Transverse colon (tissue), 4 donors: ENCODE results near the gene DCLK2. TPM values are rescaled to one million over a fixed set of nuclear protein-coding genes. Genes with fewer than 3 reads are reported as not detected.

Experiments used
- DNase-seq: peaks from one replicate; pipeline ENCODE4 v3.0.0-alpha.2; 2019
- H3K27ac ChIP-seq, 4 donors: fragments of 200-600 bp; sonication (generic); 2 replicates each; pipeline ENCODE4 v1.5.1; 2016 to 2018; ENCODE audit warnings: inconsistent platforms in 4 of 4
- H3K27me3 ChIP-seq: fragments of 200-600 bp; sonication (generic); 2 replicates; pipeline ENCODE4 v1.5.1; 2017; ENCODE audit warnings: inconsistent platforms
- H3K36me3 ChIP-seq, 4 donors: fragments of 200-600 bp; sonication (generic); 2 replicates each; pipeline ENCODE4 v1.5.1; 2017 to 2019; ENCODE audit warnings: inconsistent platforms in 4 of 4
- H3K4me1 ChIP-seq, 4 donors: fragments of 200-600 bp; sonication (generic); 2 replicates each; pipeline ENCODE4 v1.5.1; 2017 to 2020; ENCODE audit warnings: inconsistent platforms in 4 of 4
- H3K4me3 ChIP-seq, 4 donors: fragments of 200-600 bp; sonication (generic); 1 replicate in 1 of 4; 2 replicates in 3 of 4; pipeline versions ENCODE4 v1.5.1 to v1.6.1; 2017 to 2019; ENCODE audit warnings: inconsistent platforms in 4 of 4
- H3K9me3 ChIP-seq, 2 donors: fragments of 200-600 bp; sonication (generic); 2 replicates each; pipeline ENCODE4 v1.5.1; 2017 to 2019; ENCODE audit warnings: inconsistent platforms in 2 of 2
- EP300 ChIP-seq: sonication (generic); formaldehyde crosslinking; IDR thresholded peaks from one replicate; pipeline ENCODE4 v1.6.1; 2017; ENCODE audit warnings: antibody characterized with exemption, low read depth
- POLR2A ChIP-seq: fragments of 450-650 bp; IDR thresholded peaks from one replicate; pipeline ENCODE4 v1.6.1; 2016; ENCODE audit warnings: antibody characterized with exemption, mild to moderate bottlenecking, moderate library complexity
- POLR2AphosphoS5 ChIP-seq, 3 donors: sonication (generic); formaldehyde crosslinking; IDR thresholded peaks; one replicate each; pipeline ENCODE4 v1.6.1; 2016; ENCODE audit warnings: antibody characterized with exemption in 3 of 3
- WGBS, 2 donors: methylation state at CpG; one replicate each; pipeline ENCODE4 v1.1.5; 2018; ENCODE audit warnings: low coverage in 1 of 2; 5-methylcytosine and 5-hydroxymethylcytosine counted together
- in situ Hi-C, 4 donors: fragments of 200-750 bp; cut with MboI; loops; one replicate each; pipeline versions ENCODE4 v1.15.0 to v1.15.1; 2017; ENCODE audit warnings: low sequenced_read_pairs in 3 of 4, low pct_ligation_motif_present in 1 of 4, low pct_unique_long_range_greater_than_20kb in 1 of 4
- intact Hi-C: fragments of 100-400 bp; cut with DNase I; formaldehyde crosslinking; loops from one replicate; pipeline ENCODE4 v1.15.1; 2023; ENCODE audit warnings: low total_unique reads
- total RNA-seq, 4 donors: library from RNA; depleted of rRNA; stranded (reverse); fragments of >200 nt; gene quantifications; one replicate each; pipeline ENCODE4 v1.1.0, GENCODE V29; 2016
- TF ChIP-seq, protein P1 (sequence below), 5 experiments: fragments of 200-600 bp in 3 of 5; fragments of 450-650 bp in 2 of 5; sonication (generic) in 3 of 5; IDR thresholded peaks; 1 replicate in 2 of 5; 2 replicates in 3 of 5; pipeline ENCODE4 v1.5.1; 2016 to 2017; ENCODE audit warnings: antibody characterized with exemption in 5 of 5, inconsistent platforms in 3 of 5, mild to moderate bottlenecking in 2 of 5, moderate library complexity in 1 of 5

DCLK2 gene
- total RNA-seq, 4 donors from 2014 or later: 3.3 to 19.5 (median 7.5) TPM

DNA sequence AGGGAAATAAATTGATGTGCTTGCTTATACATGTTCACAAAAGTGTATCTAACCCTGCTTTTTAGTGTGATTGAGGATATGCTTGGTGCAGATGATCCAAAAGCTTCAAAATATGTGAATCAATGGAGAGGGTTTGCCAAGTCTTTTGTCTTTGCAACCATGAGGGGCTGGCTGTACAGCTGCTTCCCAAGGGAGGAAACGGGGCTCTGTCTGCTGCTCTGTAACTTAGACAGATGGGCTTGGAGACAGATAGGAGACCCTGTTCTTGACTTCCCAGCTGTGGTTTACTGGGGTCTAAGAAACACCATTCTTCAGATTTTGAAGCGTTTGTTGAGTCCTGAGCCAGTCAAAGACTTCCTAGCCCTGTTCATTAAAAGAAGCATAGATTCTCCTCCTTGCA, 152.3 kb downstream of the DCLK2 start:
- in situ Hi-C loops (no loop called here), intact Hi-C loops (no loop called here)
- Histone ChIP-seq H3K9me3 (no peaks in the 10 kb centered on the region), H3K36me3 (no peaks in the 10 kb centered on the region), H3K27me3 (no peaks in the 10 kb centered on the region), H3K4me1 (peaks cover 0 to 3% (median 0%) of the 10 kb centered on the region in 4 donors), H3K4me3 (no peak overlapping the region), H3K27ac (no peak overlapping the region)
- no peak for DNase-seq
- TF ChIP-seq, protein P1, sequence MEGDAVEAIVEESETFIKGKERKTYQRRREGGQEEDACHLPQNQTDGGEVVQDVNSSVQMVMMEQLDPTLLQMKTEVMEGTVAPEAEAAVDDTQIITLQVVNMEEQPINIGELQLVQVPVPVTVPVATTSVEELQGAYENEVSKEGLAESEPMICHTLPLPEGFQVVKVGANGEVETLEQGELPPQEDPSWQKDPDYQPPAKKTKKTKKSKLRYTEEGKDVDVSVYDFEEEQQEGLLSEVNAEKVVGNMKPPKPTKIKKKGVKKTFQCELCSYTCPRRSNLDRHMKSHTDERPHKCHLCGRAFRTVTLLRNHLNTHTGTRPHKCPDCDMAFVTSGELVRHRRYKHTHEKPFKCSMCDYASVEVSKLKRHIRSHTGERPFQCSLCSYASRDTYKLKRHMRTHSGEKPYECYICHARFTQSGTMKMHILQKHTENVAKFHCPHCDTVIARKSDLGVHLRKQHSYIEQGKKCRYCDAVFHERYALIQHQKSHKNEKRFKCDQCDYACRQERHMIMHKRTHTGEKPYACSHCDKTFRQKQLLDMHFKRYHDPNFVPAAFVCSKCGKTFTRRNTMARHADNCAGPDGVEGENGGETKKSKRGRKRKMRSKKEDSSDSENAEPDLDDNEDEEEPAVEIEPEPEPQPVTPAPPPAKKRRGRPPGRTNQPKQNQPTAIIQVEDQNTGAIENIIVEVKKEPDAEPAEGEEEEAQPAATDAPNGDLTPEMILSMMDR (IDR thresholded peaks at IDR 0.05): no peak
- no peak for TF ChIP-seq EP300
- no peak for TF ChIP-seq POLR2AphosphoS5 (IDR thresholded peaks at IDR 0.05)
- no peak for TF ChIP-seq POLR2A
- WGBS, 2 donors: 83% methylated on average over 2 of the region's 2 CpGs; no CpG with 5 or more reads in 1 of the 2 donors

DNA sequence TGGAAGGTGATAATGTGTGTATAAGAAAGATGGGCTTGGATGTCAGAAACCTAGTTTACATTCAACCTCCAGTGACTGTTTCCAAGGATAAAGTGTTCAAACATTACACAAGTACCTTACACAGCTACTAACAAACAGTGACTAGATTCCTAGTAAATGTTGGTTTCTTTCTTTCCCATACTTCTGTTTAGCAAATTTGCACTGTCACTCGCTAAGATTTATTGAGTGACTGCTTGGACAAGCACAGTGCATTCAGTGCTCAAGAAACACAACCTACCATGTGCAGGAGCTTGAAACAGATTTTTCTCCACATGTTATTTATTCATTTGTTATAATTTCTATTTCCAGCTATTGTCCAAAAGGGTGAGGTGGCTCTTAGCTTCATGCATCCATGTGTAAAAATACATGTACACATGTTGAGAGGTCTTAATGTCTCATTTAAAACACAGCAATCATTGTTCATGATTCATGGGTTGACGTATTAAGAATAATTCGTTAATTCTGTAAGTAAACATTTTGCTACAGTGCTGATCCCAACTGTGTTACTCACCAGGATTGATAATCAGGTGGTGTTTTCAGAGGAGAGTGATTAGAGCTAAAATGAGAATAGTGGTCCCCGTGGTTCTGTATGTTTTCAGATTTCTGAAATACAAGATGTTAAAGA, 153.0 kb downstream of the DCLK2 start:
- intact Hi-C loops (no loop called here), in situ Hi-C loops (no loop called here)
- Histone ChIP-seq H3K4me1 (peaks cover 0 to 8% (median 0%) of the 10 kb centered on the region in 4 donors), H3K36me3 (no peaks in the 10 kb centered on the region), H3K9me3 (no peaks in the 10 kb centered on the region), H3K27ac (no peak overlapping the region), H3K4me3 (no peak overlapping the region), H3K27me3 (no peaks in the 10 kb centered on the region)
- WGBS, 2 donors: 88 to 97% methylated on average over 4 of the region's 4 CpGs
- no peak for DNase-seq
- TF ChIP-seq, protein P1 (IDR thresholded peaks at IDR 0.05): no peak
- TF ChIP-seq POLR2AphosphoS5 (IDR thresholded peaks at IDR 0.05) (no peak), EP300 (no peak)

DNA sequence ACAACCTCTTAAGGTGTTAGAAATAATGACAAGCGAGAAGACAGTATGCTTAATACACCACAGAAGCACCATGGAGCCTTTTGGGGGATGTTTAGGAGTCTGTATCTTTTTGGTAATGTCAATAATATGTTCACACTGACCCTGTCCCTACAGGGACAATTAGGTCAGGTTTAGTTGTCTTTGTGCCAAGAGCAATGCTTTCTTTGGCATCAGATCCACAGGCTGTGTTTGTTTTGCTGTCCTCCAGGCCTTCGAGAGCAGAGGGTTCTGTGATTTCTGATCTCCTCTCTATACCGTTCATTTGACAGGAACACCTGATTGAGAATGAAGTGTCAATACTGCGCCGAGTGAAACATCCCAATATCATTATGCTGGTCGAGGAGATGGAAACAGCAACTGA, 153.8 kb downstream of the DCLK2 start:
- WGBS, 2 donors: 80% methylated on average over 6 of the region's 6 CpGs
- H3K4me3 ChIP-seq: no peak overlapping the region
- intact Hi-C loops (no loop called here), in situ Hi-C loops (no loop called here)
- TF ChIP-seq, protein P1 (IDR thresholded peaks at IDR 0.05): no peak
- TF ChIP-seq EP300 (no peak), POLR2A (no peak), POLR2AphosphoS5 (IDR thresholded peaks at IDR 0.05) (no peak)
- DNase-seq: no peak
- no peaks in the 10 kb centered on the region for H3K9me3 ChIP-seq
- H3K36me3 ChIP-seq: no peaks in the 10 kb centered on the region
- H3K27me3 ChIP-seq: no peaks in the 10 kb centered on the region
- H3K27ac ChIP-seq: no peak overlapping the region
- H3K4me1 ChIP-seq: peaks cover 0 to 14% (median 0%) of the 10 kb centered on the region in 4 donors

DNA sequence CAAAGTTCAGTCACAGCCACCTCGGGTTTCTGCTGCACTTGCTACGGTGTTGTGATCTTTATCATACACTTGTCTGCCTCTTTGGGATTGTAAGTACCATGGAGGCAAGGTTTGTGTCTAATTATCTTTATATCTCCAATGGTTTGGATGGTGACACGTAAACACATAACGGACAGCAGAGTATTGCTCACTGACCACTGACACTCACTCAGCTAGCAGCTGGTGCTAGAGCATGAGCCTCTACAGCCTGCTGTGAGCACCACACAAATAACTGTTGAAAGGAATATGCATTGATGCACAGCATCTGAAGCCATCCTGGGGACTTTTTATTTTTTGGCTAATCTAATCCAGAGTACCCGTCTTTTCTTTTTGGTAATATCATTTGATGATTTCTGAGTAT, 156.0 kb downstream of the DCLK2 start:
- TF ChIP-seq EP300 (no peak), POLR2A (no peak), POLR2AphosphoS5 (IDR thresholded peaks at IDR 0.05) (no peak)
- TF ChIP-seq, protein P1 (IDR thresholded peaks at IDR 0.05): no peak
- in situ Hi-C loops (no loop called here), intact Hi-C loops (no loop called here)

More for the DNA sequence above, 156.0 kb downstream of the DCLK2 start:
- 87% methylated on average over 3 to 5 of the region's 5 CpGs for WGBS, 2 donors
- Histone ChIP-seq H3K4me3 (no peak overlapping the region), H3K4me1 (peaks cover 0 to 14% (median 2%) of the 10 kb centered on the region in 4 donors), H3K27ac (no peak overlapping the region), H3K36me3 (no peaks in the 10 kb centered on the region), H3K27me3 (no peaks in the 10 kb centered on the region), H3K9me3 (no peaks in the 10 kb centered on the region)
- no peak for DNase-seq
